ENCODE measurements around the gene INHA.

INHA gene

DNA sequence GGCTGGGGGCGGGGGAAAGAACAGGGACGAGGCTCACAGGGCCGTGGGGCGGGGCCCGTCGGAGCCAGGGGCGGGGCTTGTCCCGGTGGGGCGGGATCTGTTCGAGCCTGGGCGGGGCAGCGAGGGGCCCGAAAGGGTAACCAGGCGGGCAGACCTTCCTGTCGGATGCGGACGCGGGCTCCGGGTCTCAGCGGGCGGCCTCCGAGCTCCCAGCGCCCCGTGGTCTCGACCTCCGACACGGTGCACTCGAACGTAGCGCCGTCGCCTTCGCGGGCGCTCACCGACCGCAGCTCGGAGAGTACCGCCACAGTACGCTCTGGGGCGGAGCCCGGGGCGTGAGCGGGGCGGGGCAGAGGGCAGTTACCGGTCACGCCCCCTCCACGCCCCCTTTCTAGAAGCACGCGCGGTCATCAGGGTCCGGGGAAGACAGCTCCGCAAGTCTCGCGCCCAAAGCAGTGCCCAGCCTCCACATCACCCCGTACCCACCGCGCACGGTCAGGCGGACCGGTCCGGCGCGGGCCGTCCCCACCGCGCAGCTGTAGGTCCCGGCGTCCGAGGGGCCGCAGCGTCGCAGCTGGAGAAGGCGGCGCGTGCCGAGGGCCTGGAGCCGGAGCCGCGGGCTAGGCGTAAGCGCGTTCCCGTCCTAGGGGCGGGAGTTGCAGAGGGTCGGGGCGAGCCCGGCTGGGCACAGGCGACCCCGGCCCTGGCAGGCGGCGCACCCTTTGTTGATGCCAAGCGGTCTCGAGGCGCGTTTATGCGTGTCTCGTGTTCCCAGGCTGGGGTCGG lies 19.5 kb upstream of the INHA start:
- H3K18ac ChIP-seq (ENCODE audit: low read length): peak overlapping the region; percentile 97
- H3K9ac ChIP-seq (ENCODE audit: low read depth, low read length, poor library complexity): peak overlapping the region; percentile 92
- H4K91ac ChIP-seq (ENCODE audit: low read depth, low read length, poor library complexity): no peak overlapping the region
- H2BK120ac ChIP-seq (ENCODE audit: low read depth, low read length): no peak overlapping the region
- H3K4me1 ChIP-seq (ENCODE audit: control insufficient read depth in 2 of 2, insufficient read depth in 1 of 2, low read depth in 1 of 2, low read length in 2 of 2): peaks cover 9 to 10% of the 10 kb centered on the region in 2 donors
- peaks cover 10% of the 10 kb centered on the region for H3K79me1 ChIP-seq (ENCODE audit: low read depth, low read length)
- peak; percentile 89 for DNase-seq (ENCODE audit: low spot score)
- peak overlapping the region; percentile 77 for H3K27ac ChIP-seq (replicated peaks; ENCODE audit: low read length)
- peak overlapping the region; percentile 91 for H3K23ac ChIP-seq (ENCODE audit: low read depth, low read length, poor library complexity)
- no peak overlapping the region for H2BK5ac ChIP-seq (ENCODE audit: low read length)
- peaks cover 0 to 3% of the 10 kb centered on the region in 2 donors for H3K9me3 ChIP-seq (replicated peaks in 1 of 2; ENCODE audit: control insufficient read depth in 2 of 2, insufficient read depth in 1 of 2, low read depth in 1 of 2, low read length in 2 of 2)
- peaks cover 0 to 23% (median 0%) of the 10 kb centered on the region in 3 experiments for H3K27me3 ChIP-seq (ENCODE audit: control insufficient read depth in 3 of 3, insufficient read depth in 3 of 3, low read depth in 1 of 3, low read length in 3 of 3)
- WGBS, 2 donors (ENCODE audit: extremely low coverage in 2 of 2, insufficient read length in 2 of 2, insufficient replicate concordance in 1 of 2): no CpG with 5 or more reads among the region's 99 CpGs
- no peak overlapping the region for H2AK5ac ChIP-seq (ENCODE audit: low read depth, low read length)
- H2AFZ ChIP-seq (ENCODE audit: low read length): peak overlapping the region; percentile 99
- peak overlapping the region; percentile 85 for H2BK15ac ChIP-seq (ENCODE audit: low read length)
- H3K4me3 ChIP-seq (ENCODE audit: low read length in 2 of 2): peak overlapping the region; percentile 78 to 90
- H4K8ac ChIP-seq (ENCODE audit: low read depth, low read length): no peak overlapping the region
- H3K4ac ChIP-seq (ENCODE audit: low read length): no peak overlapping the region
- H2BK12ac ChIP-seq (ENCODE audit: low read length): no peak overlapping the region
- H3K14ac ChIP-seq (ENCODE audit: low read length): no peak overlapping the region
- H3K36me3 ChIP-seq (replicated peaks in 1 of 2; ENCODE audit: control insufficient read depth in 2 of 2, insufficient read depth in 2 of 2, low read length in 2 of 2): peaks cover 11 to 43% of the 10 kb centered on the region in 2 donors
- peak overlapping the region; percentile 100 for H3K4me2 ChIP-seq (ENCODE audit: insufficient read depth, low read length, poor library complexity, severe bottlenecking)

DNA sequence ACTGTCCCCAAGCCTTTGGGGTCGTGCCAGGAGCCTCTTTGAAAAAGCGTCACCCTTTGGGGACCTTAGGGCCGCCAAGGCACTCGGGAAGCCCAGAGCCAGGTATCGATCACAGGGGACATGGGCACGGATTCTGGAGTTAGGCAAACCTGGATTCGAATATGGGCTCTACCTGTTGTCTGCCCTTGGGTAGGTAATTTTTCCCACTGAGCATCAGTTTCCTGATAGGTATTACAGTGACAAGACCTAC lies 19.0 kb upstream of the INHA start:
- Histone ChIP-seq H3K4me3 (ENCODE audit: low read length in 2 of 2) (peak overlapping the region; percentile 78 to 90), H3K79me1 (ENCODE audit: low read depth, low read length) (peaks cover 10% of the 10 kb centered on the region), H3K27ac (replicated peaks; ENCODE audit: low read length) (no peak overlapping the region), H3K9ac (ENCODE audit: low read depth, low read length, poor library complexity) (peak overlapping the region; percentile 92), H3K4ac (ENCODE audit: low read length) (no peak overlapping the region), H3K18ac (ENCODE audit: low read length) (peak overlapping the region; percentile 92), H2BK120ac (ENCODE audit: low read depth, low read length) (no peak overlapping the region), H3K23ac (ENCODE audit: low read depth, low read length, poor library complexity) (peak overlapping the region; percentile 91), H3K27me3 (ENCODE audit: control insufficient read depth in 3 of 3, insufficient read depth in 3 of 3, low read depth in 1 of 3, low read length in 3 of 3) (peaks cover 0 to 23% (median 0%) of the 10 kb centered on the region in 3 experiments), H2BK15ac (ENCODE audit: low read length) (no peak overlapping the region), H2AFZ (ENCODE audit: low read length) (peak overlapping the region; percentile 99), H3K36me3 (replicated peaks in 1 of 2; ENCODE audit: control insufficient read depth in 2 of 2, insufficient read depth in 2 of 2, low read length in 2 of 2) (peaks cover 11 to 42% of the 10 kb centered on the region in 2 donors), H3K4me1 (ENCODE audit: control insufficient read depth in 2 of 2, insufficient read depth in 1 of 2, low read depth in 1 of 2, low read length in 2 of 2) (peaks cover 9 to 10% of the 10 kb centered on the region in 2 donors), H3K14ac (ENCODE audit: low read length) (no peak overlapping the region), H3K9me3 (replicated peaks in 1 of 2; ENCODE audit: control insufficient read depth in 2 of 2, insufficient read depth in 1 of 2, low read depth in 1 of 2, low read length in 2 of 2) (peaks cover 0 to 3% of the 10 kb centered on the region in 2 donors), H3K4me2 (ENCODE audit: insufficient read depth, low read length, poor library complexity, severe bottlenecking) (peak overlapping the region; percentile 100), H4K91ac (ENCODE audit: low read depth, low read length, poor library complexity) (no peak overlapping the region), H4K8ac (ENCODE audit: low read depth, low read length) (no peak overlapping the region), H2BK5ac (ENCODE audit: low read length) (no peak overlapping the region), H2BK12ac (ENCODE audit: low read length) (no peak overlapping the region), H2AK5ac (ENCODE audit: low read depth, low read length) (no peak overlapping the region)
- DNase-seq (ENCODE audit: low spot score): no peak
- WGBS, 2 donors (ENCODE audit: extremely low coverage in 2 of 2, insufficient read length in 2 of 2, insufficient replicate concordance in 1 of 2): no CpG with 5 or more reads among the region's 7 CpGs

DNA sequence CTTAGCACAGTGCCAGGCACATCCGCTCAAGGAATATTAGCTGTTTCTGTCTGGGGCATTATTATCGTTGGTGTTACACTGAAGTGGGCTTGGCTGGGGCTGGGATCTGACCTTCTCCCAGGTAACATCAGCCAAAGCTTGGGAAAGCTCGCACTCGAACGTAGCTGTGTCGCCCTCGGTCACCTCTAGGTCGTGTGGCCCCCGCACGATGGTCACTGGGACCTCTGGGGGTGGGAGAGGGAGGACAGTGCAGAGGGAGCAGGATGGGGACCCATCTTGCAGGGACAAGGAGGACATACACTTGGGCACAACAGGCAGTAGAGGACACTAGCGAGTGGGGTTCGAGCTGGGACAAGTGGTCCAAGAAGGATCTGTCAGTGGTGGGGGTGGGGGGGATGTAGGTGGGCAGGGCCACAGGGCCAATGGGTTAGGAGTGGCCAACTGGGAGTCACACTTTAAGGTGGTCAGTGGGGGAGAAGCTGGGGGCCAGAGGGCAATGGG lies 18.6 kb upstream of the INHA start:
- no peak for DNase-seq (ENCODE audit: low spot score)
- H3K4me3 ChIP-seq (ENCODE audit: low read length in 2 of 2): no peak overlapping the region
- no peak overlapping the region for H2BK120ac ChIP-seq (ENCODE audit: low read depth, low read length)
- H3K79me1 ChIP-seq (ENCODE audit: low read depth, low read length): peaks cover 12% of the 10 kb centered on the region
- H4K91ac ChIP-seq (ENCODE audit: low read depth, low read length, poor library complexity): no peak overlapping the region
- no peak overlapping the region for H2BK5ac ChIP-seq (ENCODE audit: low read length)
- peaks cover 11 to 42% of the 10 kb centered on the region in 2 donors for H3K36me3 ChIP-seq (replicated peaks in 1 of 2; ENCODE audit: control insufficient read depth in 2 of 2, insufficient read depth in 2 of 2, low read length in 2 of 2)
- no CpG with 5 or more reads among the region's 12 CpGs for WGBS, 2 donors (ENCODE audit: extremely low coverage in 2 of 2, insufficient read length in 2 of 2, insufficient replicate concordance in 1 of 2)
- H3K27me3 ChIP-seq (ENCODE audit: control insufficient read depth in 3 of 3, insufficient read depth in 3 of 3, low read depth in 1 of 3, low read length in 3 of 3): peaks cover 0 to 23% (median 0%) of the 10 kb centered on the region in 3 experiments
- H3K4me1 ChIP-seq (ENCODE audit: control insufficient read depth in 2 of 2, insufficient read depth in 1 of 2, low read depth in 1 of 2, low read length in 2 of 2): peaks cover 9 to 10% of the 10 kb centered on the region in 2 donors
- no peak overlapping the region for H3K4me2 ChIP-seq (ENCODE audit: insufficient read depth, low read length, poor library complexity, severe bottlenecking)
- H3K9me3 ChIP-seq (replicated peaks in 1 of 2; ENCODE audit: control insufficient read depth in 2 of 2, insufficient read depth in 1 of 2, low read depth in 1 of 2, low read length in 2 of 2): peaks cover 0 to 3% of the 10 kb centered on the region in 2 donors
- no peak overlapping the region for H2BK15ac ChIP-seq (ENCODE audit: low read length)
- peak overlapping the region; percentile 44 for H3K9ac ChIP-seq (ENCODE audit: low read depth, low read length, poor library complexity)
- no peak overlapping the region for H3K18ac ChIP-seq (ENCODE audit: low read length)
- H2AK5ac ChIP-seq (ENCODE audit: low read depth, low read length): no peak overlapping the region
- peak overlapping the region; percentile 29 for H3K23ac ChIP-seq (ENCODE audit: low read depth, low read length, poor library complexity)
- H3K4ac ChIP-seq (ENCODE audit: low read length): no peak overlapping the region
- H3K14ac ChIP-seq (ENCODE audit: low read length): no peak overlapping the region
- no peak overlapping the region for H2AFZ ChIP-seq (ENCODE audit: low read length)
- no peak overlapping the region for H3K27ac ChIP-seq (replicated peaks; ENCODE audit: low read length)
- no peak overlapping the region for H2BK12ac ChIP-seq (ENCODE audit: low read length)
- no peak overlapping the region for H4K8ac ChIP-seq (ENCODE audit: low read depth, low read length)

DNA sequence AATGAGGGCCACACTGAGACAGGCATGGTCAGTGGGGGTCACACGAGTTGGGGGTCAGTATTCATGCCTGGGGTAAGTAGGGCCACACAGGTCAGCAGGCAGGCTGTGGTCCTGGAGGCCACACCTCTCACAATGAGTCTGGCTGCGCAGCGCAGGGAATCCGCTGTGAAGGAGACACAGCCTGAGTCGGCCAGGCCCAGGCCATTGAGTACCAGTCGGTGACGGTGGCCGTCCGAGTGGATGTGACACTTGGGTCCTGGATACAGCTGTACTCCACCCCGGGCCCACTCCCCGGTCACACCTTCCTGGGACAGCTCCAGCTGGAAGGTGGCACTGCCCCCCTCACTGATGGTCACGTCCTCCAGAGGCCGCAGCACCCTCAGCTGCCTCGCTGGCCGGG lies 17.8 kb upstream of the INHA start:
- no peak overlapping the region for H2AFZ ChIP-seq (ENCODE audit: low read length)
- H3K9ac ChIP-seq (ENCODE audit: low read depth, low read length, poor library complexity): no peak overlapping the region

More for the DNA sequence above, 17.8 kb upstream of the INHA start:
- Histone ChIP-seq H2BK15ac (ENCODE audit: low read length) (no peak overlapping the region), H3K27ac (replicated peaks; ENCODE audit: low read length) (no peak overlapping the region), H3K36me3 (replicated peaks in 1 of 2; ENCODE audit: control insufficient read depth in 2 of 2, insufficient read depth in 2 of 2, low read length in 2 of 2) (peaks cover 14 to 42% of the 10 kb centered on the region in 2 donors), H3K4me3 (ENCODE audit: low read length in 2 of 2) (peak overlapping the region in 1 of 2 donors; percentile 34), H2AK5ac (ENCODE audit: low read depth, low read length) (no peak overlapping the region), H3K23ac (ENCODE audit: low read depth, low read length, poor library complexity) (peak overlapping the region; percentile 29), H2BK120ac (ENCODE audit: low read depth, low read length) (no peak overlapping the region), H3K79me1 (ENCODE audit: low read depth, low read length) (peaks cover 14% of the 10 kb centered on the region), H4K91ac (ENCODE audit: low read depth, low read length, poor library complexity) (no peak overlapping the region), H3K14ac (ENCODE audit: low read length) (no peak overlapping the region), H3K4ac (ENCODE audit: low read length) (no peak overlapping the region), H4K8ac (ENCODE audit: low read depth, low read length) (peak overlapping the region; percentile 23), H3K4me1 (ENCODE audit: control insufficient read depth in 2 of 2, insufficient read depth in 1 of 2, low read depth in 1 of 2, low read length in 2 of 2) (peaks cover 9 to 10% of the 10 kb centered on the region in 2 donors), H3K18ac (ENCODE audit: low read length) (no peak overlapping the region), H2BK5ac (ENCODE audit: low read length) (no peak overlapping the region), H3K4me2 (ENCODE audit: insufficient read depth, low read length, poor library complexity, severe bottlenecking) (no peak overlapping the region), H2BK12ac (ENCODE audit: low read length) (peak overlapping the region; percentile 46), H3K9me3 (replicated peaks in 1 of 2; ENCODE audit: control insufficient read depth in 2 of 2, insufficient read depth in 1 of 2, low read depth in 1 of 2, low read length in 2 of 2) (peaks cover 0 to 5% of the 10 kb centered on the region in 2 donors), H3K27me3 (ENCODE audit: control insufficient read depth in 3 of 3, insufficient read depth in 3 of 3, low read depth in 1 of 3, low read length in 3 of 3) (peaks cover 0 to 23% (median 0%) of the 10 kb centered on the region in 3 experiments)
- WGBS, 2 donors (ENCODE audit: extremely low coverage in 2 of 2, insufficient read length in 2 of 2, insufficient replicate concordance in 1 of 2): no CpG with 5 or more reads among the region's 15 CpGs
- no peak for DNase-seq (ENCODE audit: low spot score)
